DOHH2 (cell line): Measurements from ENCODE around the gene SORL1-AS1.

Experiments
- H3F3A ChIP-seq: fragments of 200-600 bp; sonication (generic), shearing (Covaris generic); 2 replicates; pipeline ENCODE4 v1.6.0; 2016; ENCODE audit warnings: antibody characterized with exemption, mild to moderate bottlenecking; ENCODE audit not compliant: control insufficient read depth, insufficient read depth
- H3K27ac ChIP-seq: fragments of 200-600 bp; sonication (generic); 2 replicates; pipeline ENCODE4 v1.5.1; 2014; ENCODE audit warnings: low read depth, mild to moderate bottlenecking, low read length, moderate library complexity
- H3K27me3 ChIP-seq: fragments of 200-600 bp; sonication (generic); 2 replicates; pipeline ENCODE4 v1.6.1; 2014; ENCODE audit warnings: mild to moderate bottlenecking, low read length, mixed read lengths; ENCODE audit not compliant: control insufficient read depth
- H3K36me3 ChIP-seq: fragments of 200-600 bp; sonication (generic); 2 replicates; pipeline ENCODE4 v1.6.1; 2014; ENCODE audit warnings: mild to moderate bottlenecking, low read length, moderate library complexity, mixed read lengths; ENCODE audit not compliant: control insufficient read depth
- H3K4me1 ChIP-seq: fragments of 200-600 bp; sonication (generic); 2 replicates; pipeline ENCODE4 v1.6.1; 2014; ENCODE audit warnings: mild to moderate bottlenecking, low read length, mixed read lengths; ENCODE audit not compliant: control insufficient read depth
- H3K4me2 ChIP-seq: fragments of 200-600 bp; sonication (generic); 2 replicates; pipeline ENCODE4 v1.6.0; 2014; ENCODE audit warnings: mild to moderate bottlenecking, low read length, moderate library complexity
- H3K4me3 ChIP-seq: fragments of 200-600 bp; sonication (generic); 2 replicates; pipeline ENCODE4 v1.5.1; 2014; ENCODE audit warnings: mild to moderate bottlenecking, low read length, mixed read lengths
- H3K79me2 ChIP-seq: fragments of 200-600 bp; sonication (generic); 2 replicates; pipeline ENCODE4 v1.6.1; 2014; ENCODE audit warnings: mild to moderate bottlenecking, low read length, mixed read lengths; ENCODE audit not compliant: control insufficient read depth
- H3K9me2 ChIP-seq: fragments of 200-600 bp; sonication (generic); replicated peaks from 2 replicates; pipeline ENCODE4 v1.6.1; 2014; ENCODE audit warnings: mild to moderate bottlenecking, low read length, mixed read lengths; ENCODE audit not compliant: control insufficient read depth
- H3K9me3 ChIP-seq: fragments of 200-600 bp; sonication (generic); 2 replicates; pipeline ENCODE4 v1.6.1; 2014; ENCODE audit warnings: antibody characterized with exemption, low read length, mixed read lengths; ENCODE audit not compliant: control insufficient read depth, insufficient read depth
- H4K20me1 ChIP-seq: fragments of 200-600 bp; sonication (generic); 2 replicates; pipeline ENCODE4 v1.6.0; 2014; ENCODE audit warnings: low read depth, mild to moderate bottlenecking, antibody characterized with exemption, low read length, moderate library complexity; ENCODE audit not compliant: control insufficient read depth, insufficient read depth
- EZH2phosphoT487 ChIP-seq: fragments of 200-600 bp; sonication (generic); IDR thresholded peaks from 2 replicates; pipeline ENCODE4 v1.6.1; 2017; ENCODE audit warnings: borderline replicate concordance, mild to moderate bottlenecking, antibody characterized with exemption, low read length, moderate library complexity, mixed read lengths
- TF ChIP-seq, protein P1 (sequence below): fragments of 200-600 bp; sonication (generic); IDR thresholded peaks from one replicate; pipeline ENCODE4 v1.5.1; 2014; ENCODE audit warnings: antibody characterized with exemption, mild to moderate bottlenecking, low read depth, low read length; ENCODE audit not compliant: poor library complexity, severe bottlenecking

The SORL1-AS1 gene

DNA sequence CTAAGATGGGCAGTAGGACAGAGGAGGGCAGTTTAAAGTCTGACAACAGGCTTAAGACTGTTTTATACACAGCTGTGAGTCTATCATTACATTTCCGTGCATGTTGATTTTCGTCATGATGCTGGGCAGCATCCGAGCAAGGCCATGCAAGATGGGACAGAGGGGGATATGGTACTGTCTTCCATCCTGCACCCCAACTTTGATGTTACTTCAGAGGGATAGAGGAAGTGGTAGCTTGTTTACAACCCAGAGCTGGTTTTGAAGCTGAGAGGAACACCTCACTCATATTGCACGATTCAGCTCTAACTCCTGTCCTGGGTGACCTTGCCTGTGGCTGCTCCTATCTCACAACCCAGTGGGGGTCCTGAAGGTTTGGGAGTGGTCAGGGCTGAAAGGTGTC, 3.6 kb downstream of the SORL1-AS1 start:
- Histone ChIP-seq H3K4me1 (peaks cover 84% of the 10 kb centered on the region), H3K4me3 (peak overlapping the region; percentile 95)

DNA sequence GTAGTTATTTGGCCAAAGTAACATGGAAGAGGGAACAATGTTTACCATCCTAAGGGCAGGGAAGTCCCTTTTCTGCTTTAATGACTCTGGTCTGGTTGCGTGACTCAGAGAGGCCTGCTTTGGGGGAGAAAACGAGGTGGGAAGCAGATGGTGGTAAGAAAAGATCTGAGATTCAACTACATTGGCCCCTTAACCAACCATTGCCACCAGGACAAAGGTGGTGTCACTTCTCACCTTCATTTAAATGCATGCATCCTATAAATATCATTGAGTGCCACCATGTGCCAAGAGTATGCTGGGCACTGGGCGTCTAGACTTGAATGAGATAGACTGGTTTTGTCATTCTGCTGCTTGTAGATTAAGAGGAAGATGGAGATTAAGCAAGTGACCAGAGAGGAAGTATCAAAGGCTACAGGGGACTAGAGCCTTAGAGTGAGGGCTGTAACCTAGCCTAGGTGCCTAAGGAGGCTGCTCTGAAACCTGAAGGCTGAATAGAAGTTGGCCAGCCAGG, 4.3 kb downstream of the SORL1-AS1 start:
- H3K27me3 ChIP-seq = no peaks in the 10 kb centered on the region

More for the DNA sequence above, 3.6 kb downstream of the SORL1-AS1 start:
- H3K79me2 ChIP-seq = peaks cover 41% of the 10 kb centered on the region
- no peaks in the 10 kb centered on the region for H3K9me2 ChIP-seq
- peaks cover 53% of the 10 kb centered on the region for H3F3A ChIP-seq
- H3K36me3 ChIP-seq = peaks cover 65% of the 10 kb centered on the region
- H4K20me1 ChIP-seq = no peaks in the 10 kb centered on the region
- H3K9me3 ChIP-seq = no peaks in the 10 kb centered on the region
- peak overlapping the region; percentile 84 for H3K4me2 ChIP-seq
- TF ChIP-seq, protein P1, sequence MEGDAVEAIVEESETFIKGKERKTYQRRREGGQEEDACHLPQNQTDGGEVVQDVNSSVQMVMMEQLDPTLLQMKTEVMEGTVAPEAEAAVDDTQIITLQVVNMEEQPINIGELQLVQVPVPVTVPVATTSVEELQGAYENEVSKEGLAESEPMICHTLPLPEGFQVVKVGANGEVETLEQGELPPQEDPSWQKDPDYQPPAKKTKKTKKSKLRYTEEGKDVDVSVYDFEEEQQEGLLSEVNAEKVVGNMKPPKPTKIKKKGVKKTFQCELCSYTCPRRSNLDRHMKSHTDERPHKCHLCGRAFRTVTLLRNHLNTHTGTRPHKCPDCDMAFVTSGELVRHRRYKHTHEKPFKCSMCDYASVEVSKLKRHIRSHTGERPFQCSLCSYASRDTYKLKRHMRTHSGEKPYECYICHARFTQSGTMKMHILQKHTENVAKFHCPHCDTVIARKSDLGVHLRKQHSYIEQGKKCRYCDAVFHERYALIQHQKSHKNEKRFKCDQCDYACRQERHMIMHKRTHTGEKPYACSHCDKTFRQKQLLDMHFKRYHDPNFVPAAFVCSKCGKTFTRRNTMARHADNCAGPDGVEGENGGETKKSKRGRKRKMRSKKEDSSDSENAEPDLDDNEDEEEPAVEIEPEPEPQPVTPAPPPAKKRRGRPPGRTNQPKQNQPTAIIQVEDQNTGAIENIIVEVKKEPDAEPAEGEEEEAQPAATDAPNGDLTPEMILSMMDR = no peak
- no peak for TF ChIP-seq EZH2phosphoT487
- H3K27ac ChIP-seq = peak overlapping the region; percentile 97
- H3K27me3 ChIP-seq = no peaks in the 10 kb centered on the region

DNA sequence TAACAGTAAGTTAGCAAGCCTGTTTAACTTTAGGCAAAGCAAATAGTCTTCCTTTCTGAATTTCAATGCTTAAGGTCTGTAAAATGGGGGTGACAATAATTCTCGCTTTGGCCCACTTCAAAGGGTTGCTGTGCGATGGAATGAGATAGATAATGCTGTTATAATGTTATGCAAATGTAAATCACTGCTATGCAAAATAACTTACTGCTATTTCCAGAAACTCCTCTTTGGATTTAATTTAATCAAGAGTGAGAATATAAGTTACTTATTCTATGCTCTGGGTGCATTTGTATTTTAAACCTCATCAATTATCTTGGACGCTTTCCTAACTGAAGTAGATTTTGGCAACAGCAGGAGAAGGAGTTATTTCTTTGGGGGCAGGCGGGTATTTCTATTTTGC, 4.8 kb downstream of the SORL1-AS1 start:
- Histone ChIP-seq H3K79me2 (peaks cover 30% of the 10 kb centered on the region), H4K20me1 (no peaks in the 10 kb centered on the region), H3K4me1 (peaks cover 88% of the 10 kb centered on the region), H3K27ac (peak overlapping the region; percentile 97), H3K4me2 (peak overlapping the region; percentile 84), H3K9me3 (no peaks in the 10 kb centered on the region), H3F3A (peaks cover 60% of the 10 kb centered on the region), H3K36me3 (peaks cover 57% of the 10 kb centered on the region), H3K4me3 (peak overlapping the region; percentile 95), H3K27me3 (no peaks in the 10 kb centered on the region), H3K9me2 (no peaks in the 10 kb centered on the region)
- TF ChIP-seq, protein P1 = no peak
- TF ChIP-seq EZH2phosphoT487 = no peak

More for the DNA sequence above, 4.3 kb downstream of the SORL1-AS1 start:
- H4K20me1 ChIP-seq = no peaks in the 10 kb centered on the region
- H3K79me2 ChIP-seq = peaks cover 35% of the 10 kb centered on the region
- H3K9me2 ChIP-seq = no peaks in the 10 kb centered on the region
- H3K4me3 ChIP-seq = peak overlapping the region; percentile 95
- no peaks in the 10 kb centered on the region for H3K9me3 ChIP-seq
- H3F3A ChIP-seq = peaks cover 59% of the 10 kb centered on the region
- no peak for TF ChIP-seq EZH2phosphoT487
- TF ChIP-seq, protein P1 = no peak
- peaks cover 59% of the 10 kb centered on the region for H3K36me3 ChIP-seq
- peak overlapping the region; percentile 84 for H3K4me2 ChIP-seq
- peaks cover 84% of the 10 kb centered on the region for H3K4me1 ChIP-seq
- peak overlapping the region; percentile 97 for H3K27ac ChIP-seq
